Measurements from ENCODE around the gene SKIC2.
"Not testable (repeated sequence)": the region's sequence is repeated elsewhere in the genome, so short reads cannot be mapped to it uniquely, and the experiment has no call there.

The SKIC2 gene

GRCh38 chr6:31958741-31959739 lies at the start of gene SKIC2, which contains the start of gene NELFE:
Gene SKIC2, plus strand, starts transcription at chr6:31959175. Its CDS starts 18 bp downstream, at chr6:31959193.
Gene NELFE, minus strand, starts transcription at chr6:31958971. Its CDS starts 525 bp downstream, at chr6:31958446.
- peak in 50 of 51 donors; percentile 77 to 99 (median 97) for DNase-seq

- not testable (repeated sequence) for DNase-seq
These were observed 49.7 kb upstream of the SKIC2 start for GRCh38 chr6:31909298-31909697.

GRCh38 chr6:31911826-31912585 lies 47.0 kb upstream of the SKIC2 start:
- DNase-seq, result no peak

GRCh38 chr6:31915351-31915750 lies 43.6 kb upstream of the SKIC2 start:
- no peak for DNase-seq

- no peak for DNase-seq
These were observed 43.2 kb upstream of the SKIC2 start for GRCh38 chr6:31915756-31916155.

- no peak for DNase-seq
These were observed 40.8 kb upstream of the SKIC2 start for GRCh38 chr6:31918069-31918720.

GRCh38 chr6:31919624-31920303 lies 39.2 kb upstream of the SKIC2 start:
- no peak for DNase-seq

- DNase-seq, result no peak
These were observed 38.2 kb upstream of the SKIC2 start for GRCh38 chr6:31920811-31921210.

- DNase-seq, result no peak
These were observed 36.0 kb upstream of the SKIC2 start for GRCh38 chr6:31922942-31923341.

GRCh38 chr6:31927242-31927862 lies 31.6 kb upstream of the SKIC2 start, which contains the start of gene C2:
Gene C2, plus strand, starts transcription at chr6:31927717. Its CDS starts 36 bp downstream, at chr6:31927753.
- peak in 1 of 51 donors; percentile 4 for DNase-seq

- no peak for DNase-seq
These were observed 30.9 kb upstream of the SKIC2 start for GRCh38 chr6:31927863-31928671.

- no peak for DNase-seq
These were observed 30.4 kb upstream of the SKIC2 start for GRCh38 chr6:31928672-31928939.

GRCh38 chr6:31930962-31931361 lies 28.0 kb upstream of the SKIC2 start:
- no peak for DNase-seq

- DNase-seq, result not testable (repeated sequence)
These were observed 26.8 kb upstream of the SKIC2 start for GRCh38 chr6:31932137-31932536.

GRCh38 chr6:31933537-31933936 lies 25.4 kb upstream of the SKIC2 start:
- DNase-seq, result no peak

- DNase-seq, result no peak
These were observed 24.0 kb upstream of the SKIC2 start for GRCh38 chr6:31935021-31935420.

GRCh38 chr6:31935823-31936222 lies 23.2 kb upstream of the SKIC2 start:
- no peak for DNase-seq

GRCh38 chr6:31940256-31940664 lies 18.7 kb upstream of the SKIC2 start:
- DNase-seq, result no peak

GRCh38 chr6:31943742-31944141 lies 15.2 kb upstream of the SKIC2 start:
- no peak for DNase-seq

GRCh38 chr6:31945154-31945506 lies 13.8 kb upstream of the SKIC2 start:
- no peak for DNase-seq
